A549 treated with GW870086 at 1 μM for 4 hours (cell line): ENCODE data around the gene PNP. TPM values are rescaled to one million over a fixed set of nuclear protein-coding genes. Genes with fewer than 3 reads are reported as not detected.

Experiments
- total RNA-seq: library from RNA; stranded (reverse); fragments of 200-300 nt; extraction: Qiagen RNA extraction; gene quantifications from 5 replicates; pipeline ENCODE4 v1.2.3, GENCODE V29; 2022; ENCODE audit warnings: low read depth

Gene PNP
- total RNA-seq, result 156 to 183 TPM (median 162 TPM) in 5 replicates

GRCh38 chr14:20469242-20469889, at the start of gene PNP:
PNP (plus strand) TSS chr14:20469406; CDS start chr14:20469525, 119 bp downstream.

GRCh38 chr14:20435582-20436362, 33.4 kb upstream of the PNP start, which contains the start of gene KLHL33:
KLHL33 (minus strand) TSS chr14:20436166; CDS start chr14:20435811, 355 bp downstream.

GRCh38 chr14:20454516-20455354, 14.5 kb upstream of the PNP start, which contains the start of the genes APEX1 and OSGEP:
APEX1 (plus strand) TSS chr14:20455226; CDS start chr14:20455646, 420 bp downstream.
OSGEP (minus strand) TSS chr14:20454812; CDS start chr14:20454683, 129 bp downstream.

GRCh38 chr14:20461225-20462141, 7.7 kb upstream of the PNP start, which contains the start of gene PIP4P1:
PIP4P1 (minus strand) TSS chr14:20461434; CDS start chr14:20461325, 109 bp downstream.

Other genes with a start within 250 kb of the PNP start
- not detected in 5 replicates for gene OR11H6, start 245.7 kb upstream of the PNP start, total RNA-seq
- gene OR11H7, start 240.4 kb upstream of the PNP start, total RNA-seq, result not detected in 5 replicates
- not detected in 5 replicates for gene OR11H4, start 230.1 kb upstream of the PNP start, total RNA-seq
- 15.0 to 26.9 TPM (median 20.1 TPM) in 5 replicates for gene TTC5, start 163.5 kb upstream of the PNP start, total RNA-seq
- gene CCNB1IP1, start 136.1 kb upstream of the PNP start, total RNA-seq, result 37.5 to 48.0 TPM (median 40.6 TPM) in 5 replicates
- gene PARP2, start 125.8 kb upstream of the PNP start, total RNA-seq, result 17.2 to 23.2 TPM (median 19.6 TPM) in 5 replicates
- gene TEP1, start 55.9 kb upstream of the PNP start, total RNA-seq, result 8.3 to 10.6 TPM (median 9.2 TPM) in 5 replicates
- not detected in 5 replicates for gene KLHL33, start 33.2 kb upstream of the PNP start, total RNA-seq
- 23.8 to 28.4 TPM (median 25.2 TPM) in 5 replicates for gene OSGEP, start 14.6 kb upstream of the PNP start, total RNA-seq
- gene APEX1, start 14.2 kb upstream of the PNP start, total RNA-seq, result 248 to 258 TPM (median 252 TPM) in 5 replicates
- gene PIP4P1, start 8.0 kb upstream of the PNP start, total RNA-seq, result 28.5 to 38.8 TPM (median 31.7 TPM) in 5 replicates
- gene RNASE10, start 36.1 kb downstream of the PNP start, total RNA-seq, result 0.11 to 0.42 TPM (median 0.20 TPM) in 4 of 5 replicates, not detected in the other
- not detected in 5 replicates for gene RNASE9, start 91.6 kb downstream of the PNP start, total RNA-seq
- gene RNASE11, start 118.6 kb downstream of the PNP start, total RNA-seq, result not detected in 5 replicates
- not detected in 5 replicates for gene RNASE12, start 122.0 kb downstream of the PNP start, total RNA-seq
- gene OR6S1, start 172.3 kb downstream of the PNP start, total RNA-seq, result not detected in 5 replicates
- 5.6 to 10.0 TPM (median 7.3 TPM) in 5 replicates for gene RNASE4, start 215.2 kb downstream of the PNP start, total RNA-seq
- gene ANG, start 219.4 kb downstream of the PNP start, total RNA-seq, result 8.0 to 12.4 TPM (median 10.5 TPM) in 5 replicates